GM21515 (cell line): ENCODE results near the gene ANKRD13A.
"Not testable (repeated sequence)": the region's sequence is repeated elsewhere in the genome, so short reads cannot be mapped to it uniquely, and the experiment has no call there.

Source experiments
- ATAC-seq: cut with Tn5 transposase; IDR thresholded peaks from one replicate; pipeline ENCODE4 v1.9.1; 2021; ENCODE audit not compliant: unreplicated experiment

ANKRD13A gene

DNA sequence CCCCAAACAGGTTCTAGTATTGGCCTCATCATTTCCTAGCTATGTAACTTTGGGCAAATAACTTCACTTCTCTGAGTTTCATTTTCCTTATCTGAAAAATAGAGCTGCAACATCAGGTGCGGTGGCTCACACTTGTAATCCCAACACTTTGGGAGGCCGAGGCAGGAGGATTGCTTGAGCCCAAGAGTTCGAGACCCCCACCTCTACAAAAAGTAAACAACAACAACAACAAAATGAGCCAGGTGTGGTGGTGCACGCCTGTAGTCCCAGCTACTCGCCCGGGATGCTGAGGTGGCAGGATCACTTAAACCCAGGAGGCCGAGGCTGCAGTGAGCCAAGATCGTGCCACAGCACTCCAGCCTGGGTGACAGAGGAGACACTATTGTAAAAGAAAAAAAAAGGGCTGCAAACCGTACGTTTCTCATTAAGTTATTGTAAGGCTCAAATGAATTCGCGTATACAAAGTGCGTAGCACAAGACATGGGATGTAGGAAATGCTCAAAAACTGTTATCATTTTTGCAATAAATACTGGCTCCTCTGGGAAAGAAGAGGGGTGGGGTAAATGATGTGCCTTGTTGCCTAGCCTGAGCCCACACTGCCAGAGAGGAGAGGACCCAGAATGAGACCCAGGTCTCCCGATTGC, 48.2 kb downstream of the ANKRD13A start:
- ATAC-seq = no peak

DNA sequence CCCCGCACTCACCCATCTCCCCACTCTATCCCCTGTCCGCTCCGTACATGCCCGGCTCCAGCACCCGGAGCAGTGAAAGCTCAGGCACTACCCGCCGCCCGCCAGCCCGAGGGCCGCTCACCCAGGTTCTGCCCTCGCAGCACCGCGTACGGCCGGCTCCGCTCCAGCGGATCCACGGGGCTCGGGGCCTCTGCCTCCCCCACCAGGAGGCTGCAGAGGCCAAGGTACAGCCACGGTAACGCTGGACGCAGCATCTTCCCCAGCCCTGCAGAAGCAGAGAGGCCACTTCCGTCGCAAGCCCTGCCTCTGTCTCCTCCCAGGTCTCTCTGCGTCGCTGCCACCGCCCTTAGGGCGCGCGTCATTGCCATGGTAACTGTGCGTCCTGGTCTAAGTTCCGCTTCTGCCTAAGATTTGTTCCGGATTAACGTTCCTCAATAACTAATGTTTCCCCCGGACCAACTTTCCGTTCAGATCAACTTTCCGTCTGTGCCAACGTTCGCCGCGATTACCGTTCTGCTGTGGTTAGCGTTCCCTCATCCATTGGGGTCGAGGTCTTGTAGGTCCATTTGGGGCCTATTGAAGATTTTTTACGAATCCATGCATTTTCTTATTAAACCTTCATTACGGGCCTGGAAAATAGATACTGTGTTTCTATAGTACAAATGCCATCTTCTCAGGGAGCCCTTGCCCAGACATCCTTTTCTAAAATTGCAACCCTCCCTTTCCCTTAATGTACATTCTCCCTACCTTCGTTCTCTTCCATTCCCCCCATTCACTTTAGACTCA, 49.2 kb downstream of the ANKRD13A start, which contains the start of gene C12orf76:
Gene C12orf76 (minus strand): TSS at position 281 of the 786 bp plus-strand sequence. CDS start 27 bp downstream, at position 254.
- ATAC-seq = peak; percentile 97

DNA sequence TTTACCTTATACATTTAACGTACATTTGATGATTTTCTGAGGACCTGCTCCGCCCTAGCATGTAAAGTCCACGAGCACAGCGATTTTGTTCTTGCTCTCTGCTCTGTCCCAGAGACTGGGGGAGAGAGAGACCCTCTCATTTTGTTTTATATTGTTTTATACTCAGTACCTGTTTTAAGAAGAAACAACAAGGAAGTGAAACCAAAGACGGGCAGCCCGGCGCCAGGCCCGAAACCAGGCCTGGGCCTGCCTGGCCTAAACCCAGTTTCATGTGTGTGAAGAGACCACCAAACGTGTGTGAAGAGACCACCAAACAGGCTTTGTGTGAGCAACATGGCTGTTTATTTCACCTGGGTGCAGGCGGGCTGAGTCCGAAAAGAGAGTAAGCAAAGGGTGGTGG, 49.8 kb downstream of the ANKRD13A start:
- not testable (repeated sequence) for ATAC-seq

DNA sequence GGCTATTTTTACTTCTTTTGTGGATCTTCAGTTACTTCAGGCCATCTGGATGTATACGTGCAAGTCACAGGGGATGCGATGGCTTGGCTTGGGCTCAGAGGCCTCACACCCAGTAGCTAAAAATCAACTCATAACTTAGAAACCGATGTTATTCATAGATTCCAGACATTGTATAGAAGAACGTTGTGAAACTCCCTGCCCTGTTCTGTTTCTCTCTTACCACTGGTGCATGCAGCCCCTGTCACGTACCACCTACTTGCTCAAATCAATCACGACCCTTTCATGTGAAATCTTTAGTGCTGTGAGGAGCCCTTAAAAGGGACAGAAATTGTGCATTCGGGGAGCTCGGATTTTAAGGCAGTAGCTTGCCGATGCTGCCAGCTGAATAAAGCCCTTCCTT, 50.4 kb downstream of the ANKRD13A start:
- not testable (repeated sequence) for ATAC-seq

DNA sequence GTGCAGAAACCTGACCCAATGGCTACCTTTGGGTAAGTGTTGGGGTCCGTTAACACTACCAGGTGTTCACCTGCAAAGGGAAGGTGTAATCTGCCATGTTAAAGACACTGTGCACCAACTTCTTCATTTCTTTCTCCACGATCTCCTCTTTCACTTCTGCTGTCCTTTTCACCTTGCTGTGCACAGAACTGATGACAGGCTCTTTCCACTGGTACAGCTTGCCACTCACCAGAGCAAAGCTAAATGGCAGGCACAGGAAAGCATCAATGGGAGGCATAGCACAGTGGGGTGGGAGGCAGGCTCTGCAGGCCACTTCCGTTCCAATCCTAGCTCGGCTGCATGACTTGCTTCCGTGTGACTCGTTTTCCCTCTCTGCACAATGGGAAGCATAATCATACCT, 51.7 kb downstream of the ANKRD13A start:
- no peak for ATAC-seq

DNA sequence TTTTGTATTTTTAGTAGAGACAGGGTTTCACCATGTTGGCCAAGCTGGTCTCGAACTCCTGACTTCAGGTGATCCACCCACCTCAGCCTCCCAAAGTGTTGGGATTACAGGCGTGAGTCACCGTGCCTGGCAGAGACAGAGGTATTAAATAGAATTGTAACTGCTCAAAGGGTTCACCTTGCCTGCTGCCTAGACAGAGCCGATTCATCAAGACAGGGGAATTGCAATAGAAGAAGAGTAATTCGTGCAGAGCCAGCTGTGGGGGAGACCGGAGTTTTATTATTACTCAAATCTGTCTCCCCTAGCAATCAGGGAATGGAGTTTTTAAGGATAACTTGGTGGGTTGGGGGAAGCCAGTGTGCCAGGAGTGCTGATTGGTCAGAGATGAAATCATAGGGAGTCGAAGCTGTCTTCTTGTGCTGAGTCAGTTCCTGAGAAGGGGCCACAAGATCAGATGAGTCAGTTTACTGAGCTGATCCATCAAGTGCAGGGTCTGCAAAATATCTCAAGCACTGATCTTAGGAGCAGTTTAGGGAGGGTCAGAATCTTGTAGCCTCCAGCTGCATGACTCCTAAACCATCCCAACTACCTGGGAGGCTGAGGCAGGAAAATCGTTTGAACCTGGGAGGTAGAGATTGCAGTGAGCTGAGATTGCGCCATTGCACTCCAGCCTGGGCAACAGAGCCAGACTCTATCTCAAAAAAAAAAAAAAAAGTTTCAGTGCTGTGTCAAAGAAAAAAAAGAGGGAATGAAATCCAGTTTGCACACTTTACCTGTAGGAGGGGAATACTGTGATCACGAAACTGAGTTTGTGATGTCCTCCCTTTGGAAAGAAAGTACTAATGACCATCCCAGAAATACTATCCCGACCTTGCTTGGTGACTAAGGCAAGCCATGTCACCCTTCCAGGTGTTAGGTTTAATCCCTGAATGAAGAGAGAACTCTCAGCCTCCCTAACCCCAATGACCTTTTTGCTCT, 56.4 kb downstream of the ANKRD13A start:
- not testable (repeated sequence) for ATAC-seq

DNA sequence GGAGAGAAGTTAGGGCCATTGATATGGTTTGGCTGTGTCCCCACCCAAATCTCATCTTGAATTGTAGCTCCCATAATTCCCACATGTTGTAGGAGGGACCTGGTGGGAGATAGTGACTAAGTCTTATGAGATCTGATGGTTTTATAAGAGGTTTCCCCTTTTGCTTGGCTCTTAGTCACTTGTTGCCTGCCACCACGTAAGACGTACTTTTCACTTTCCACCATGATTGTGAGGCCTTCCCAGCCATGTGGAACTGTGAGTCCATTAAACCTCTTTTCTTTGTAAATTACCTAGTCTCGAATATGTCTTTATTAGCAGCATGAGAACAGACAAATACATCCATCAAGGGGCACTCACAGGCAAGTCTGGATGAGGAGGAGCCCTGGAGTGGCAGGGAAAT, 57.4 kb downstream of the ANKRD13A start:
- not testable (repeated sequence) for ATAC-seq

DNA sequence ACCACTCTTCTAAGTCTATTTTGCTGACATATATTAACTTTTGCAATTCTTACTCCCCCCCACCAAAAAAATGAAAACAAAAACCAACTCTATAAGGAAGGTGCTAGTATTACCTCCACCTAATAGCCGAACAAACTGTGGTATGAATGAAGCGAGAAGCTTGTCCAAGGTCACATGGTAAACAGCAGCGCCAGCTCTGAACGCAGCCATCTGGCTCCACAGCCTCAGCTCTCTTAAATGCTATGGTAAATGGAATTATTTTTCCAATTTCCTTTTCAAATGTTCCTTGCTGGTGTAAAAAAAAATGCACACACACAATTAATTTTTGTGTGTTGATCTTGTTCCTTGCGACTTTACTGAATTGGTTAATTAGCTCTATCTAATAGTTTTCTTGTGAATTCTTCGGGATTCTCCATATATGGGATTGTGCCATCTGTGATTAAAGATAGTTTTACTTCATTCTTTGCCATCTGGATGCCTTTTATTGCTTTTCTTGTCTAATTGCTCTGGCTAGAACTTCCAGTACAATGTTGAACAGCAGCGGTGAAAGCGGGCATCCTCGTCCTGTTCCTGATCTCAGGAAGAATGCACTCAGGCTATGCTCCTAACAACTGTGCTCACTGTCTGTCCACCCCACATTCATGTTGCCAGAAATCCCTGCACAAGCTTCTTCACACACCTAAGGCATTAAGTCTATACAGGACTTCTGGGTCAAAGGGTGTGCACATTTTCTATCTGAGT, 59.8 kb downstream of the ANKRD13A start:
- ATAC-seq = no peak

DNA sequence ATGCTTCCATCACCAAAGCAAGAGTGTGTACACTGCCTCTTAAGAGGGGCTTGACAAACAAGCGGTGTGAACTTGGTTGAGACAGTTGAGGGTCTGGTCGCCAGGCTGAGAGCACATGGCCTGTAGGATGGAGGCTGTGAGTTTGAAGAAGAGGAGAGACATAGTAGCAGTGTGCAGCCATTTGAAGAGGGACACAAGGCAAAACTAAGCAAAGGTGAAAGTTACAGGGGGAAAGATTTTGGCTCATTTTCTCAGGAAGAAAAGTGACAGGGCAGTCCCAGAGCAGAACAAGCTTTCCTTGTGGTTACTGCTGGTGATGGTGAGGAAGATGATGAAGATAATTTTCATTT, 60.4 kb downstream of the ANKRD13A start:
- ATAC-seq = no peak

DNA sequence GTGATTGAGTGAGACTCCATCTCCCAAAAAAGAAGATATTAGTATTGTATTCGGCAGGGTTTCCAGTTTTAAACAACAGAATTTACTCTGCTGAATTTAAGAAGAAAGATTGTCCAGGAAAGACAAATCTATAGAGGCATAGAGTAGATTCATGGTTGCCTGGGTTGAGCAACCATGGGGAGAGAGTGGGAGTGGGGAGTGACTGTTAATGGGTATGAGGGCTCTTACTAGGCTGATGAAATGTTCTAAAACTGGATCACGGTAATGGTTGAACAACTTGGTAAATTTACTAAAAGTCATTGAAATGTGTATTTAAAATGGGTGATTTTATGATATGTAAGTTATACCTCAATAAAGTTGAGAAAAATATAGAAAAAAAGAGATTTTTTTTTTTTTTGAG, 63.0 kb downstream of the ANKRD13A start:
- no peak for ATAC-seq

DNA sequence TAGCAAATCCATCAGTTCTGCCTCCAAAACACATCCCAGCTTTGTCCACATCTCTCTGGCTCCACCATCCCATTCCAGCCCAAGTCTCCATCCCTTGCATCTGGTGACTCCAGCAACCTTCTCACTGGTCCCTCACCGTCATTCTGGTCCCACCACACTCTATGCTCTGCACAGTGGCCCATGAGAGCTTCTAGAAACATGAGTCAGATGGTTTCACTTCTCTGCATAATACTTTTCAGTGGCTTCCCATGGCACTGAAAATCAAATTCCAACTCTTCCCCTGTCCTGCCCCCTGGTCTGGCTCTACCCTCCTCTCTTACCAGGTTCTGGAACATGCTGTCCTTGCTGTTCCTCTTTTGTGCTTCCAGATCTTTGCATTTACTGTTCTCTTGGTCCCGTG, 66.3 kb downstream of the ANKRD13A start:
- no peak for ATAC-seq

DNA sequence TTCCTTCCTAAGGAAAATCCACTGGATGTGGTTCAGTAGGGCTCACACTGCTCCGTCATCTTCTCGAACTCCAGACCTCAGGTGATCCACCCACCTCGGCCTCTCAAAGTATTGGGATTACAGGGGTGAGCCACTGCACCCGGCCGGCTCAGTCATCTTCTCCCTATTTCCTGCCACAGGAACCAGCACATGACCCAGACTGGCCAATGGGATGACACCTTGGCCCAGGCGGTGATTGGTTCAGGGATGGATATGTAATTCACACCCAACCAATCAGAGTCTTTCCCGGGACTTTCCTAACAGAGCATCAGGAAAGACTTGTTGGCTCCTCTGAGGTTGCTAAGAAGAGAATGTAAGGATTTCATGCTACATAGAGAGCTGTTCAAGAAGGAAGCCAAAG, 68.3 kb downstream of the ANKRD13A start:
- ATAC-seq = no peak

DNA sequence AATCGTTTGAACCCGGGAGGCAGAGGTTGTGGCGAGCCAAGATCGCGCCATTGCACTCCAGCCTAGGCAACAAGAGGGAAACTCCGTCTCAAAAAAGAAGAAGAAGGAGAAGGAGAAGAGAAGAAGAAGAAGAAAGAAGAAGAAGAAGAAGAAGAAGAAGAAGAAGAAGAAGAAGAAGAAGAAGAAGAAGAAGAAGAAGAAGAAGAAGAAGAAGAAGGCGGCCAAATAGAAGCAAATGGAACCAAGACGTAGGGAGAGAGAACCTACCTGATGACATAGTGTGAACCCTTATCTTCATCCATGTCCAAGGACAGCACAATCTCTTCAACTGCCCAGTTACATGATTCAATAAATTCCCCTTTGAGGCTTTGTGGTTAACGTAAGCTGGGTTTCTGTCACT, 68.9 kb downstream of the ANKRD13A start:
- not testable (repeated sequence) for ATAC-seq

DNA sequence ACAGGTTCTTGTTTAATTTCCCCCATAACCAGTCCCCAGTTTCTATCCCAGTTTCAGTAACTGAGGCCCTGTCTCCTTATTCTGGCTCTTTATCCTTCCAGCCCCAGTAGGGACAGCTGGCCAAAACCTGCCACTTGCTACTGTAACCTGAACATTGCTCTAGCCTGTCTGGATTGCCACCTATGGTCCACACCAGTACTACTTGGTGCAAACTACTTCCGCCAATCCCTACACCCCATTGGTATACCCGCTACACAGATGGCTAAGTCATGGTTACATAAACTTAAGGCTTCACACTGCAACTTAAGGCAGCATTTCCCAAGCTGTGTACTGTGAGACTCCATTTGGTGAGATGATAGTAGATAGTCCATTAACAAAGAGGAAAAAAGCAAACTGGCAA, 69.4 kb downstream of the ANKRD13A start:
- no peak for ATAC-seq

DNA sequence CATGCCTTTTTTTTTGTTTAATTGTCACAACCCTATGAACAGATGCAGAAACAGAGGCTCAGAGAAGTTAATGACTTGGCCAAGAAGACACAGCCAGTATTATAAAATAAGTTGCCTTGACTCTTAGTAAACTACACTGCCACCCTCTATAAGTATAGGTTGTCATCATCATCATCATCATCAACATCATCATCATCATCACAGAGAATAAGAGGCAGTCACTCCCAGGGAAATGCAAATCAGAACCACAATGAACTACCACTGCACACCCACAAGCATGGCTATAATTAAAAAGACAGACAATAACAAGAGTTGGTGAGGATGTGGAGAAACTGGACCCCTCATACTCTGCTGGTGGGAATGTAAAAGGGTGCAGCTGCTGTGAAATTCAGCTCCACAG, 72.3 kb downstream of the ANKRD13A start:
- ATAC-seq = no peak

DNA sequence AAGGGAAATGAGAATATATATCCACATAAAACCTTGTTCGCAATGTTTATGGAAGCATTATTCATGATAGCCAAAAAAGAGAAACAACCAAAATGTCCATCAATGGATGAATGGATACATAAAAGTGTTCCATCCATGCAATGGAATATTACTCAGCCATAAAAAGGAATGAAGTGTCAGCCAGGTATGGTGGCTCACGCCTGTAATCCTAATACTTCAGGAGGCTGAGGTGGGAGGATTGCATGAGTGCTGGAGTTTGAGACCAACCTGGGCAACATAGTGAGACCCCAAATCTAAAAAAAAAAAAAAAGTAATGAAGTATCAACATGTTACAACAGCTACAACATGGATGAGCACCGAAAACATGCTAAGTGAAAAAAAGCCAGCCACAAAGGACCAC, 72.7 kb downstream of the ANKRD13A start:
- no peak for ATAC-seq

DNA sequence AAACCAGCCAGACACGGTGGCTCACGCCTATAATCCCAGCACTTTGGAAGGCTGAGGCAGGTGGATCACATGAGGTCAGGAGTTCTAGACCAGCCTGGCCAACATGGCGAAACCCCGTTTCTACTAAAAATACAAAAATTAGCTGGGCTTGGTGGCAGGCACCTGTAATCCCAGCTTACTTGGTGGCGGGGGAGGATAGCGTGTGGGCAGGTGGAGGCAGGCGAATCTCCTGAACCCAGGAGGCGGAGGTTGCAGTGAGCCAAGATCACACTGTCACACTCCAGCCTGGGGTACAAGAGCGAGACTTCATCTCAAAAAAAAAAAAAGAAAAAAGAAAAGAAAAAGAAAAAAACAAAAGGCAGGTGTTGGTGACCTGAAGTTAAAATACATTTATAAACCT, 73.4 kb downstream of the ANKRD13A start:
- ATAC-seq = not testable (repeated sequence)

DNA sequence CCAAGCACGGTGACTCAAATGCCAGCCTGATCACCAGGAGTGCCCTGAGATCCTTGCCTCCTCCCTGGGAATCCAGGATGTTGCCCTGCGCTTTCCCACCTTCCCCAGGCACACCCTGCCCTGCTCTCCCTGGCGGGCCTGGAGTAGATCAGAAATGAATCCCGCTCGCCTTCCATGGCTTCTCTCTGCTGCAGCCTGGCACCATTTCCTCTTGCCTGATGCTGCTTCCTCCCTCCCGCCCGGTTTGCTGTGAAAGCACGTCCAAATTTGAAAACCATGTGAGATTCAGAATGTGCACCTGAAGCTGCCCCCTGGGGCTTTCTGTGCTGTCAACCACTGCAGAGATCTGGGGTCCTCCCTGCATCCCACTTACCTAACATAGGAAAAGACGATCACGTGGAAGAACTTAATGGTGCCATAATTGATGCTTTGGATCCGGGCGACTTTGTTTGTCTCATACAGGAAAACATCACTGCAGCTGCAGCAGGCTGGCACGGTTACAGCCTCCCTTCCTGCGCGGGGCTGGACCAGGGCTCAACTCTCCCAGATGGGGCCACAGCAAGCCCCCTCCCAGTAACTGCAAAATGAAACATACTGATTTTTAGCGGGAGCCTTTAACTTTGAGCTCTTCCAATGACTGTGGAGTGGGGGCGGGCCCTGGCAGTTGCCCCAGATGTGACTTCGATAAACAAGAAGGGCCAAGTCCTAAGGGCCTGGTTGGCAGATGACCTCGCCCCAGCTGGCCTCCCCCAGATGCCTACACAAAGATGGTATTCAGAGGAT, 74.0 kb downstream of the ANKRD13A start:
- no peak for ATAC-seq

DNA sequence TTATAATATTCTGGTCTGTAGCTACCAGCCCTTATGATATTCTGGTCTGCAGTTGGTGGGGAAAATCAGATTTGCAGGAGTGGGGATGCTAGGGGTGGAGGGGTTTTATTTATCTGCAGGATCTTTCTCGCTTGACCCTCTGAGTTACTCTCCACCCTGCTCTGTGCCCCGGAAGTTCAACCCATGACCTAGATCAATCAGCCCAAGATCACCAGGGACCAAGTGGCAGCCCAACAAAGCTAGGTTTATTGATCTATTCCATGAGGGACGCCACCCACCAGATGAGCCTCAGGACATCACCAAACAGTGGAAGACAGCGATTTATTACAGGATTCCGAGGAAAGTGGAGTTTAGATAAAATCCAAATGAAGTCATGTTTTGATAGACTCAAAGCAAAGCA, 74.9 kb downstream of the ANKRD13A start:
- ATAC-seq = no peak

DNA sequence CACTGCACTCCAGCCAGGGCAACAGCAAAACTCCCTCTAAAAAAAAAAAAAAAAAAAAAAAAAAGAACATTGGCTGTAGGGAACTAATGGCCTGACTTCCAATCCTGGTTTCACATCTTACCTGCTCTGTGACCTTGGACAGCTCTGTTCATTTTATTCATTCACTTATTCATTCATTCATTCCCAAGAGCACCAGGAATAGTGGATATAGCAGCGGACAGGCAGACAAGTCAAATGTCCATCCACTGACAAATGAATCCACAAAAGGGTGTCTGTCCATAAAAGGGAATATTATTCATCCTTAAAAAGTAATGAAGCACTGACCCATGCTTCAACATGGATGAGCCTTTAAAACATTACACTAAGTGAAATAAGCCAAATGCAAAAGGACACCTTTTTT, 76.7 kb downstream of the ANKRD13A start:
- no peak for ATAC-seq
